Cardiac fibroblast (primary cell): ENCODE data around the gene CNOT4.

Source experiments
- DNase-seq, 2 donors: peaks; one replicate each; pipeline versions ENCODE4 v3.0.0 to v3.0.0-alpha.2; 2010; ENCODE audit warnings: low read depth in 2 of 2
- H3K4me3 ChIP-seq, 2 donors: replicated peaks in 1 of 2; 1 replicate in 1 of 2; 2 replicates in 1 of 2; pipeline ENCODE4 v1.5.1; 2011; ENCODE audit warnings: low read depth in 2 of 2, low read length in 2 of 2, mild to moderate bottlenecking in 2 of 2, moderate library complexity in 1 of 2
- TF ChIP-seq, protein P1 (sequence below): IDR thresholded peaks from one replicate; pipeline ENCODE4 v1.5.1; 2011; ENCODE audit warnings: low read depth, mild to moderate bottlenecking, low read length, inconsistent platforms

CNOT4 gene

GRCh38 chr7:135403302-135403701, 106.6 kb downstream of the CNOT4 start:
- DNase-seq, result no peak
- H3K4me3 ChIP-seq, result no peak overlapping the region
- TF ChIP-seq, protein P1, sequence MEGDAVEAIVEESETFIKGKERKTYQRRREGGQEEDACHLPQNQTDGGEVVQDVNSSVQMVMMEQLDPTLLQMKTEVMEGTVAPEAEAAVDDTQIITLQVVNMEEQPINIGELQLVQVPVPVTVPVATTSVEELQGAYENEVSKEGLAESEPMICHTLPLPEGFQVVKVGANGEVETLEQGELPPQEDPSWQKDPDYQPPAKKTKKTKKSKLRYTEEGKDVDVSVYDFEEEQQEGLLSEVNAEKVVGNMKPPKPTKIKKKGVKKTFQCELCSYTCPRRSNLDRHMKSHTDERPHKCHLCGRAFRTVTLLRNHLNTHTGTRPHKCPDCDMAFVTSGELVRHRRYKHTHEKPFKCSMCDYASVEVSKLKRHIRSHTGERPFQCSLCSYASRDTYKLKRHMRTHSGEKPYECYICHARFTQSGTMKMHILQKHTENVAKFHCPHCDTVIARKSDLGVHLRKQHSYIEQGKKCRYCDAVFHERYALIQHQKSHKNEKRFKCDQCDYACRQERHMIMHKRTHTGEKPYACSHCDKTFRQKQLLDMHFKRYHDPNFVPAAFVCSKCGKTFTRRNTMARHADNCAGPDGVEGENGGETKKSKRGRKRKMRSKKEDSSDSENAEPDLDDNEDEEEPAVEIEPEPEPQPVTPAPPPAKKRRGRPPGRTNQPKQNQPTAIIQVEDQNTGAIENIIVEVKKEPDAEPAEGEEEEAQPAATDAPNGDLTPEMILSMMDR, result no peak

DNA sequence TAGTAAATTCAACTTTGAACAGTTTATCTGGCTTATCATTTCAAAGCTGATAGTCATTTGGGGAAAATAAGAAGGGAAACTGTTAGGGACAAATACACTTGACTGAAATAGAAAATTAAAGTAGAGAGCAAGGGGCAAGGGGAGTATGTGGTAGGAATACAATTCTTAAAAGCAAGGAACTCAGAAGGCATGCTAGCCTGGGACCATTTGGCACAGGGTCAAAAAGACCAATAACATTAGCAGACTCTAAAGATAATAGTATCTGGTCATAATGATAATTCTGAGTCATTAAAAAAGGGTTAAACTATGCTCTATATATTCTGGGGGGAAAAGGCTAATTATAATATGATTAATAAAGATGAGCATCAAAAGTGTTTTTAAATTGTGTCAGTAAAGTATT, 112.2 kb downstream of the CNOT4 start:
- no peak for DNase-seq
- H3K4me3 ChIP-seq, result no peak overlapping the region
- TF ChIP-seq, protein P1, result no peak

- TF ChIP-seq, protein P1, result no peak
- no peak for DNase-seq
- no peak overlapping the region for H3K4me3 ChIP-seq
These were observed 117.2 kb downstream of the CNOT4 start for GRCh38 chr7:135392701-135393100.

GRCh38 chr7:135391514-135391913, 118.4 kb downstream of the CNOT4 start:
- DNase-seq, result no peak
- H3K4me3 ChIP-seq, result no peak overlapping the region
- TF ChIP-seq, protein P1, result no peak

GRCh38 chr7:135390829-135391228, 119.1 kb downstream of the CNOT4 start:
- no peak for DNase-seq
- TF ChIP-seq, protein P1, result no peak
- no peak overlapping the region for H3K4me3 ChIP-seq

GRCh38 chr7:135389971-135390370, 119.9 kb downstream of the CNOT4 start:
- TF ChIP-seq, protein P1, result no peak
- peak in 1 of 2 donors; percentile 10 for DNase-seq
- no peak overlapping the region for H3K4me3 ChIP-seq

DNA sequence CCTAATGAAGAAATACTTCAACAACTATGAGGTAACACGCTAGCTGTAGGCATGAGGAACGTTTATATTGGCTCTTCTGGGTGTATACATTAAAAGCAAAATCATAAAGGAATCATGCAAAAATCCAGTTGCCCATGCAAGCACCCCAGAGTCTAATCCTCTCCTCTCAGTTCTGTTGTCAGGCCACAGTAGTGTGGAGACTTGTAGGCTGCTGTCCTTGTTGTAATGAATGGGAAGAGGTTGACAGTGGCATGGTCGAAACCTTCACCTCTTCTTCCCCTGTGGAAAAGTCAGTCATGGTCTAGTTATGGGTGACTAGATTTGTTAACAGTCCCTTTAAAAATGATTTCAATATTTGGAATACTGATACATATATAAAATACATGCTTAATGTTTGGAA, 121.3 kb downstream of the CNOT4 start:
- no peak for DNase-seq
- H3K4me3 ChIP-seq, result no peak overlapping the region
- TF ChIP-seq, protein P1, result no peak
